NCI-H345 treated with DMSO at 0.1 percent for 48 hours (cell line): ENCODE data around the gene GTF2H4.

Experiments used
- DNase-seq: peaks from one replicate; lab custom pipeline; 2025; ENCODE audit not compliant: unreplicated experiment; lab: John Stamatoyannopoulos, UW

Gene GTF2H4

DNA sequence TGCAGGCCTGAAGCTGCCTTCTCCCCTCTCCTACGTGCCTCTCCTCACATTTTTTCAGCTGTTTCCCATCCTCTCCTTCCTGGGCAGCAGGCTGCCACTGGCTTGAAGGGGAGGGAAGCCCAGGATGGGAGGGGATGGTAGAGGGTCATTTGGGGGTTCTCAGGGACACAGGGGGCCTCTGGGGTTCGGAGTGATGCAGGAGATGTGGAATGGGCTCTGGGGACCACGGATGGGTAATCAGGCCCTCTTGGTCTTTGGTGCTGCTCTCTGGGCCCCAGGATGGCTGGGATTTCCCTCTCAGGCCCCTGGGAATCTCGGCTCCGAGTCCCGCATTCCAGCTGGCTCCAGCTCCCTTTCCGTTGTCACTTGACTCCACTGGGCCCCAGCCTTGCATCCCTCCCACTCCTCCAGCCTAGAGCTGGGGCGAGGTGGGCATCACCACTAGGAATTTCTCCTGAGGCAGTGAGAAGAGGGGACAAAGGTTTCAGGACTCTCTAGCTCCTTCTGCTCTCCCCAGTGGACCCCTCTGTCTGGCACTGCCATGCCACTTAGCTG is 25.7 kb upstream of the GTF2H4 start:
- DNase-seq, result no peak

DNA sequence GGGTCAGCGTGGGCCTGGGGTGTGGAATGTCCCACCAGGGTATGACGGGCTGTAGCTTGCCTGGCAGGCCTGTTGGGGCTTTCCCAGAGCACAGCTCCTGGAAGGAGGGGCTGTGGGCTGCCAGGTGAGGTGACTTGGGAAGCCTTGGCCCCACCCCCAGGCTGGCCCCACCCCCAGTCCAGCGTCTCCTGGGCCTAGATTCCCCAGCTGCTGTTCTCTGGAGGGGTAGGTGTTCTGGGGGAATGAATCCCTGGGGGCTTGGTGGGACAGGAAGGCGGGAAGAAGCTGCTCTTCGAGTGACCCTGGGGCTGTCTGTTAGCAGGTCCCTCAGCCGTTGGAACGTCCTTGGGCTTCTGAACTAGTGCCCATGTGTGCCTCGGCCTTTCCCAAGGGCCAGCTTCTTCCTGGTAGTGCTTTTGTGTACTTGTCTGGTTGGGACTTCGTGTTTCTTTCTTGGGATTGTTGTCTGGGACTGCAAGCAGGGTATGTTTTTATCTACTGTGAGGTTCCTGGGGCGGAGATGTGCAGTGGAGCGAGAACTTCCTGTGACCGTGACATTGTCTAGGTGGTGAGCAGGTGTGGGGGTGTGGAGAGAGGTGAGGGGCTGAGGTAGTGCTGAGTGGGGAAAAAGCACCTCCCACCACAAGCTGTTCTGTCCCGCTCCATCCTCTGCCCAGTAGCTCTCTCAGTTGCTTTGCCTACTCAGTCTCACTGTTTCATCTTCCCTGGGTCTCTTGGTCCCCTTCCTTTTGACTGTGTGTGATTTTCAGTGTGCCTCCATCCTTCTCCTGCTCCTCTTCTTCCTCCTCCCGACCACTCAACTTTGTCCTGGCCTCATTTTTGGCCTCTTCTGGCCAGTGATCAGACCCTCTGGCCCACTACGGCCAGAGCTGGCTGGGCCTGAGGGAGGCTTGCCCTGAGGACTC is 25.0 kb upstream of the GTF2H4 start:
- DNase-seq, result peak; percentile 58

DNA sequence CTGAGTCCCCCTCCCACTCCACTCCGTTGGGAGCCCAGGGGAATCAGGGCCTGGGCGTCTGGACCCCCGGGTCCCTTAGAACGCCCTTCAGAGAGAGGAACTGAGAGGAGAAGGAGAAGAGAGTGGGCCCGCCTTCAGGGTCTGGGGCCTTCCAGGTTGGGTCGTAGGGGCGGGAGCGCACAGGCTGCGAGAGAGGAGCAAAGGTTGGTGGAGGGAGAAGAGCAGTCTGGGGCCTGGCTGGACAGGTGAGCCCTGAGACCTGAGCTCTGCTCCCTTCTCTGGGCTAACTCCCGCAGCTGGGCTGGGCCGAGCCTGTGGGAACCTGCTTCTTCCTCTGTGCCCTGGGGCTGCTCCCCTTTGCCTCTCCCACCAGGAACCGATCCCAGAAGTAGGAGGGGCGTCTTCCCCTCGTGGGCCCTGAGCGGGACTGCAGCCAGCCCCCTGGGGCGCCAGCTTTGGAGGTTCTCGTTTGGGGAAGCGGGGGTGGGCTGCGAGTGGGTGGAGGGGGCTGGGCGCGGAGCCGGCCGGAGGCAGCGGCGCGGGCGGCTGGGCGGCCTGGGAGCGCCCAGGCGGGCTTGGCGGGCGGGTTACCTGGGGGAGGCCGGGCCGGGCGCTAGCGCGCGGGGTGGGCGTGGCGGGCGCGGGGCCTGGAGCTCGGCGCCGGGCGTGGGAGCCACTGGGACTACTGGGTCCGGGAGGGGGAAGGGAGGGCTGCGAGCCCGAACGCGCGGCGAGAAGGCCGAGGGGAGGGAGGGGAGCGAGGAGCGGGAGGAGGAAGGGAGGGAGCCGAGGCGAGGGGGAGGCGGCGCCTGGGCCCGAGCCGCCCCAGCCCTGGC is 24.1 kb upstream of the GTF2H4 start, which contains the start of gene DDR1:
Gene DDR1, plus strand, starts transcription at position 835 of the 836 bp plus-strand sequence. CDS start 4,211 bp downstream, outside the sequence.
- peak; percentile 42 for DNase-seq

DNA sequence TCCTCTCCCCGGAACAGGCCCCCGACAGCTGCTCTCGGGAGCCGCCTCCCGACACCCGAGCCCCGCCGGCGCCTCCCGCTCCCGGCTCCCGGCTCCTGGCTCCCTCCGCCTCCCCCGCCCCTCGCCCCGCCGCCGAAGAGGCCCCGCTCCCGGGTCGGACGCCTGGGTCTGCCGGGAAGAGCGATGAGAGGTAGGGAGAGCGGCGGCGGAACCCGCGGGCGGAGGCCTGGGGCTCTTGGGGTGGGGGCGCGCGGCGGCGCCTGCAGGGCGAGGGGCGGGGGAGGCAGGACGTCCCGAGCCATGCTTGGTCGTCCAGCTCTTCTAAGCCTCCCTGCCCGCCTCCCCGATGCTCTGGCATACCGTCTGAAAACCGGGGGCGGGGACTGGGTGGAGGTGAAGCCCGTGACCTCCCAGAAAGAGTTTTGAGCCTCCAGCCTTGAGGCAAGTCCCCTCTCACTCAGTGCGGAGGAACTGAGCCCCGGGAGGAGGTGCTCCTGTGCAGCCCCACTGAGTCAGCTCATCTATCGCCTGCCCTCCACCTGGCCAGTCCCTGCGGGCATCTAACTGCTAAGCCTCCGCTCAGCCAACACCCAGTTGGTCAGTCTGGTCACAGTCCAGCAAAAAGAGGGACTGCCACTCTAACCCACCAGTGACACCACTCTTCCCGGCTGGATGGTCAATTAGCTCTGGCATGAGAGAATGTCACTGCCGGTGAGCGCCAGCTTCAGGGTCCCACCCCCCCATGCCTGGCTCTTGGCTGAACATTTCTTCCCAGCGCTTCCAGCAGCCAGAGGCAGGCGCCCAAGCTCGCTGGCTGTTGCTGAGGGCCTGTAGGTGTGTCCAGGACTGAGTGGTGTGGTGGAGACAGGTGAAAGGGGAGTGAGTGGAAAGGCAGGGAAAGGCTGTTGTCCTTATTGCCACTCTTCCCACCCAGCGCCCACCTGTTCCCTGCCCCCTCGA is 23.2 kb upstream of the GTF2H4 start:
- DNase-seq, result peak; percentile 19

DNA sequence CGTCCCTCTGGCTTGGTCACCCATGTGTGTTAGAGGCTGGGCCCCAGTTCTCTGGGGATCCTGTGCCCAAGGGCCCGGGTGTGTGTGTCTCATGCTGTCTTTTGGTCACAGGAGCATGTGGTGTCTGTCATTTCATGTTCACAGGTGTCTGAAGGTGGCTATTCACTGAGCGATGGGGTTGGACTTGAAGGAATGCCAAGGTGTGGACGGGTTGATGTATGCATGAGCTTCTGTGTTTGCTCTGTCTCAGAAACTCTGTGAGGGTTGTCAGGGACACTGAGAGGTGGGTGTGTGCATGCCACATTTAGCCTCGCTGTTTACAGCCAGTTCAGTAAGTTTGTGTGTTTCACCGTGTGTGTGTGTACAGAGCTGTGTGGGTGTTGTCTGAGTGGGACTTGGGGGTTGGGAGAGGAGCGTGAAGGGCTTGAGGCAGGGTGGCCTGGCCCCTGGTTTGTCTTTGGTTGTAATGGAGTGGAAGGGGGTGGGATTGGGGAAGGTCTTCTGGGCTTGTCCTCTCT is 22.5 kb upstream of the GTF2H4 start:
- DNase-seq, result peak; percentile 33

DNA sequence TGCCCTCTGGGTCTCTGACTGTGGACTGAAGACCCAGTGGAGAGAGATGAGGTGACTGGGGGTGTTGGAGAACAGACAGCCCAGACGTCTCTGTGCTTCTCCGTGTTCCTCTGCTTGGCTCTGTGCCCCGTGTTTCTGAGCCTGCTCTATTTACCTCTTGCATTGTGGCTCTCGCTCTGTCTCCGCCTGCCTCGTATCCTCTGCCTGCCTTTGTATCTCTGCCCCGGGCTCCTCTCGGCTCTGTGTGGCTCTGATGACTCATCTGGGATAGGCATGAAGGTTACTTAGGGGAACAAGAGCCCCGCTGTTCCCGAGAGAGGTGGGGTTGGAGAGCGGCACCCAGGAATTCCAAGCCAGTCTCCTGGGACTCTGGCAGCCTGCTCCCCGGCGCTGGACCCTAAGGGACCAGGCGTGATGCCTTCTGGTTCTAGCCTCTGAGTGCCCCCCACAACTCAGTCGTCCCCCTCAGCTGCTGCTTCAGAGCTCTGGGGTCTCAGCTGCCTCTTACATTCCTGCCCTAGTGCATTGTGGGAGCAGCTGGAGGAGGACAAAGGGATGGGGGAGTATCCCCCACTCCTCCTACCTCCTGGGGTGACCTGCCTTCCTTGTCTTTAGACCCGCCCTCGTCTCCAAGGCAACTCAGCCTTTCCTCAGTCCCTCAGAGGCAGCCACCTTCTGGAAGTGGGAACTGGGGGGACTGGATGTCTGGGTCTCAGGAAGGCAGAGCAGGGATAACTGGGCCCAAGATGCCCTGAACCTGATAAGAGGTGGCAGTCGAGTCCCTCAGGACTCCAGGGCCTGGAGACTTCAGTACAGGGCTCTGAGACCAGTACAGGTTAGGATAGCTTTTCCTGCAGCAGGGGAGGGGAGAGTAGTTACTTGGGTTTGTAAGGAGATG is 21.8 kb upstream of the GTF2H4 start:
- DNase-seq, result peak; percentile 58

DNA sequence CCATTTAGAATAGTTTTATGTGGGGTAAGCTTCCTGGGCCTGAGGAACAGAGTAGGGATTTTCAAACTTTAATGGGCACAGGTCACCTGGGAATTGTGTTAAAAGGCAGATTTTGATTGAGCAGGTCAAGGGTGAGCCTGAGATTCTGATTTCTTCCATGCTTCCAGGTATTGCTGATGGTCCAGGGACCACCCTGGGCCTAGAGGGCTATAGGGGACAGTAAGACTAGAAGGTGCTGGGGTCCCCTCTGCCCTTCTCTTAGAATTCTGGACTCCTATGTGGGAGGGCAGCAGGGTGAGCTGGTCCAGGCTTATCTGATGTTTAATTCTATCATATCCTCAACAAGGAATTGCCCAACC is 21.1 kb upstream of the GTF2H4 start:
- DNase-seq, result no peak

DNA sequence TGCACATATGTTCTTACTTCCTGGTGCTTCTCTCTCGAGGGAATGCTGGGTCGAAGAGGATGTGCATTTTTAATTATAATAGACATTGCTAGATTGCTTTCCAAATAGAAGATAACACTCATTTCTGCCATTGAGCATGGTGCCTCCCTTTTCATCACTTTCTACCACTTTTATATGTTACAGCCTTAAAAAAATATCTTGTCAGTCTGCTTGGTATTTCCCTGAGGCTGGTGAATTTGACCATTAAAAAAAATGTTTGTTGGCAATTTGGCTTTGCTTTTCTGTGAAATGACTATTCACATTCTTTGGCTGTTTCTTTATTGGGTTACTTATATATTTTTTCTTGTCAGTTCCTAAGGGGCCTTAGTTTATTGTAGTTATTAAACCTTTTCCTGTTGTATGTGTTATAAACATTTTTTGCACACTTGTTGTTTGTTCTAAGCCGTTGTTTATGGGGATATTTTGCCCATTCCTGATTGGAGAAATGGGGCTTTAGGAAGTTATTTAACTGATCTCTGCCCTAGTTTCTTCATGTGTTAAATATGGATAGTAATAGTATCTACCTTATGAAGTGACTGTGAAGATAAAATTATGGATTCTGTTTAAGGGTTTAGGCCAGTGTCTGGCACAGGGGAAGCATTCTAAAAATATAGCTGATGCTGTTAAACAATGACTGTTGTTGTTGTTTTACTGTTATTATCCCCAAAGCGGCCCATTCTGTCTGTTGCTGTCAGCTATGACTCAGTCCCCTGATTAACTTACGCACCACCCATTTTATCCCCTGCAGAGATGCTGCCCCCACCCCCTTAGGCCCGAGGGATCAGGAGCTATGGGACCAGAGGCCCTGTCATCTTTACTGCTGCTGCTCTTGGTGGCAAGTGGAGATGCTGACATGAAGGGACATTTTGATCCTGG is 19.8 kb upstream of the GTF2H4 start:
- no peak for DNase-seq

DNA sequence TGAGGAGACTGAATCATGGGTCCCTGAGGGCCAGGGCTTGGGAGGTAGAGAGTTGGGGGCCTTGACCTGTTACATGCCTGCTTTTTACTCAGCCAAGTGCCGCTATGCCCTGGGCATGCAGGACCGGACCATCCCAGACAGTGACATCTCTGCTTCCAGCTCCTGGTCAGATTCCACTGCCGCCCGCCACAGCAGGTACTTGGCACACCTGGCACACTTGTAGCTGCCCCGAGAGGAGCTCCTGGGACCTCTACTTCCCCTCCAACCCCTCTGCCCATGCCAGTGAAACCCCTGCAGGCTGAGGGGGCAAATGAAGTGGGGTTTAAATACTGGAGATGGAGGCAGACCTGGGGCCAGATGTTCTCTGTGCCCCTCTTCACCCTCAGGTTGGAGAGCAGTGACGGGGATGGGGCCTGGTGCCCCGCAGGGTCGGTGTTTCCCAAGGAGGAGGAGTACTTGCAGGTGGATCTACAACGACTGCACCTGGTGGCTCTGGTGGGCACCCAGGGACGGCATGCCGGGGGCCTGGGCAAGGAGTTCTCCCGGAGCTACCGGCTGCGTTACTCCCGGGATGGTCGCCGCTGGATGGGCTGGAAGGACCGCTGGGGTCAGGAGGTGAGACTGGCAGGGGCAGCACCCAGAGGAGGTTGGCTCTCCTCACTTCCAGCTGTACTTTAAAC is 19.1 kb upstream of the GTF2H4 start:
- no peak for DNase-seq

DNA sequence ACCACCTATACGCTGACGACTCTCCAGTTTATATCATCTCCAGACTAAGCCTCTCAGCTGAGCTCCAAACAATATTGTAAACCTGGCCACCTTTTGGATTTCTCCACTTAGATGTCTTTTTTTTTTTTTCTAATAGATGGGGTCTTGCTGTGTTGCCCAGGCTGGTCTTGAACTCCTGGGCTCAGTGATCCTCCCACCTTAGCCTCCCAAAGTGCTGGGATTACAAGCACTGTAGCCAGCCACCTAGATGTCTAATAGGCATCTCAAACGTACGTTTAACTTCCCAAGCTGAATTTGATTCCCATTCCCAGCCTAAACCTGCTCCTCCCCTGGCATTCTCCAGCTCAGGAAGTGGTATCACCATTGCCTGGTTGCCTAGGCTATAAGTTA is 18.5 kb upstream of the GTF2H4 start:
- no peak for DNase-seq

DNA sequence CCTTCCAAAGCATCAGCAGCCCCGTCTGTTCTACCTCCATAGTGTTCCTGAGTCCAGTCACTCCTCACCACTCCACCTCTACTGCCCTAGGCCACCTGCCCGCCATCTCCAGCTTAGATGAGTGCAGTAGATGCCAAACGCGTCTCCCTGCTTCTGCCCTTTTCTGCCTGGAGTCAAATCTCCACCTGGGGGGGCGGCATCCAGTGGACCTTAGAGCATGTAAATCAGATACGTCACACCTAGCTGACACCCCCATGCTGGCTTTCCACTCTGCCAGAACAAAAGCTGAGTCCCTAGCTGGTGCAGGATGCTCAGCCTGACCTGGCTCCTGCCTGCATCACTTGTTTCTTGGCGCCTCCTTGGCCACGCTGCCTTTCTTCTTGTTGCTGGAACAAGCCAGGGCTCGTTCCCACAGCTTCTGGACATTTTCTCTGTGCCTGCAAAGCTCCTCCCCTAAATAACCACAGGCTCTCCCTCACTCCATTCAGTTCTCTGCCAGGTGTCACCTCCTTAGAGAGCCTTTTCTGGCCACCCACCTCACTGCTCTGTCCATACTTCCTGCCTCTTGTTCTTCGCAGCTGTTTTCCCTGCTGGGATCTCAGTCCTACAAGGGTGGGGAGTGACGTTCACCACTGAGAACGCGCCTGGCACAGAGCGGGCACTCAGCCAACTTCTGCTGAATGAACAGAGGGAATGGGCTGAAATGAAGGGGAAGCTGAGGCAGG is 17.9 kb upstream of the GTF2H4 start:
- peak; percentile 60 for DNase-seq

DNA sequence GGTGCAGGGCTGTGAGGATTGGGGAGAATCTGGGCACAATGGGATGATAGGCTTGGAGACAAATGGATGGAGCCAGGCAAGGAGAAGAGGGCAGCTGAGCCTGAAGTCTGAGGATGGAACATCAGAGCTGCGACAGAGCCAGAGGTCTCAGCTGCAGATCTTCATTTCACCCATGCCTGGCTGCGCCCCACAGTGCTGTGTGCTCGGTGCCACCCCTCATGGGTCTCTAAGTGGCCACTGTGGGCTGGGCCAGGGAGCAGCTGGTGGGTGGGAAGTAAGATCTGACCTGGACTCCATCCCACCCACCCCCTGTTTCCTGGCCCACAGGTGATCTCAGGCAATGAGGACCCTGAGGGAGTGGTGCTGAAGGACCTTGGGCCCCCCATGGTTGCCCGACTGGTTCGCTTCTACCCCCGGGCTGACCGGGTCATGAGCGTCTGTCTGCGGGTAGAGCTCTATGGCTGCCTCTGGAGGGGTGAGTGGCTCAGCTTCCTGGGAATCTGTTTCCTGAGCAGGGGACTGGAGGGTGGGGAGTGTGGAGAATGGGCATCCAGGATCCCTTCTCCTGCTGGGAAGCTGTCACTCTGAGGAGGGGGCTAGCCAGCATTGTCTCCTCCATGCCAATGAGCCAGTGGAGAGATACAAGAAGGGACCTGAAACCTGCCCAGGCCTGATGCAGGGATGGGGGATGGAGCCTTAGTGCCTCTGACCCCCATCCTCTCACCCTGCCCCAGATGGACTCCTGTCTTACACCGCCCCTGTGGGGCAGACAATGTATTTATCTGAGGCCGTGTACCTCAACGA is 17.2 kb upstream of the GTF2H4 start:
- no peak for DNase-seq

DNA sequence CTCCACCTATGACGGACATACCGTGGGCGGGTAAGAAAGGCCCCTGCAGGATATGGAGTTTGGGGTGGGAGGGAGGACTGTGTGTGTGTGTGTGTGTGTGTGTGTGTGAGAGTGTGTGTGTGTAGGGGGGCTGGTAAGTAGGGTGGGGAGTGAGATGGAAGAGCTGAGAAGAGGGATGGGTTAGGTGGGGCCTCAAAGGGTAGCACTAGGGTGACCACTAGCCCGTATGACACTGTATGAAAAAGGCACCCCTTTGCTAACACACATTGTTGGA is 16.6 kb upstream of the GTF2H4 start:
- no peak for DNase-seq

DNA sequence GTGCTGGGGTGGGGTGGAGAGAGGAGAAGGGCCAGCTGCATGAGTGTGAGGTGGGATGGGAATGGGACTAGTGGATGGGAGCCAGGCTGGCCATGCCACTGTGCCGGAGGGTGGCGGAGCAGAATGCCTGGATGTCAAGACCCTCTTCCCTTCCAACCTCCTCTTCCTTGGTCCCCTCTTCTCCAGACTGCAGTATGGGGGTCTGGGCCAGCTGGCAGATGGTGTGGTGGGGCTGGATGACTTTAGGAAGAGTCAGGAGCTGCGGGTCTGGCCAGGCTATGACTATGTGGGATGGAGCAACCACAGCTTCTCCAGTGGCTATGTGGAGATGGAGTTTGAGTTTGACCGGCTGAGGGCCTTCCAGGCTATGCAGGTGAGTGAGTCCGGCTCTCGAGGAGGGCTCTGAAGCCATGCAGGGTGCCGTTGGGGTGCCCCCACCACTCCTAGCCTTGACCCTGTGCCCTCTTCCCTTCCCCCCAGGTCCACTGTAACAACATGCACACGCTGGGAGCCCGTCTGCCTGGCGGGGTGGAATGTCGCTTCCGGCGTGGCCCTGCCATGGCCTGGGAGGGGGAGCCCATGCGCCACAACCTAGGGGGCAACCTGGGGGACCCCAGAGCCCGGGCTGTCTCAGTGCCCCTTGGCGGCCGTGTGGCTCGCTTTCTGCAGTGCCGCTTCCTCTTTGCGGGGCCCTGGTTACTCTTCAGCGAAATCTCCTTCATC is 16.0 kb upstream of the GTF2H4 start:
- no peak for DNase-seq

DNA sequence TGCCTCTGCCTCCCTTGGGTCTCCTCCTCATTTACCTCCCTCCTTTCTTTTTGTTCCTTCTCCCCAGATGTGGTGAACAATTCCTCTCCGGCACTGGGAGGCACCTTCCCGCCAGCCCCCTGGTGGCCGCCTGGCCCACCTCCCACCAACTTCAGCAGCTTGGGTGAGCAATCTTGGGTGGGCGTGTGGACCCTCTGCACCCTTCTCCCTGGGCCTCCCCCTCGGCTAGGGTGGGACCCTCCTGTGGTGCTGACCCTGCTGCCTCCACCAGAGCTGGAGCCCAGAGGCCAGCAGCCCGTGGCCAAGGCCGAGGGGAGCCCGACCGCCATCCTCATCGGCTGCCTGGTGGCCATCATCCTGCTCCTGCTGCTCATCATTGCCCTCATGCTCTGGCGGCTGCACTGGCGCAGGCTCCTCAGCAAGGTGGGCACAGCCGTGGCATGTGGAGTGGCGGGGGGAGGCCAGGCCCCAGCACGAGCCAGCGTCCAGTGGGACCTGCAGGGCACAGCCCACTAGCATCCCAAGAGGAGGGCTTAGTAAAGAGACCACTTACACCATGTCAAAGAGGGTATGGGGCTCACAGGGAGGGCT is 14.9 kb upstream of the GTF2H4 start:
- DNase-seq, result no peak
